Tibial artery (tissue), 4 donors: ENCODE measurements around the gene TGM6.

ENCODE experiments used
- DNase-seq, 2 donors: peaks; one replicate each; pipeline ENCODE4 v3.0.0-alpha.2; 2019
- H3K27ac ChIP-seq, 2 donors: fragments of 200-600 bp; sonication (generic) in 1 of 2; 1 replicate in 1 of 2; 2 replicates in 1 of 2; pipeline ENCODE4 v1.5.1; 2018 to 2019; ENCODE audit warnings: mild to moderate bottlenecking in 1 of 2
- H3K27me3 ChIP-seq, 2 donors: fragments of 200-600 bp; sonication (generic) in 1 of 2; one replicate each; pipeline versions ENCODE4 v1.5.1 to v1.6.0; 2016 to 2019
- H3K36me3 ChIP-seq, 3 donors: fragments of 200-600 bp; sonication (generic) in 2 of 3; one replicate each; pipeline ENCODE4 v1.5.1; 2016 to 2019; ENCODE audit warnings: mild to moderate bottlenecking in 2 of 3
- H3K4me1 ChIP-seq, 4 donors: fragments of 200-600 bp; sonication (generic) in 2 of 4; 1 replicate in 3 of 4; 2 replicates in 1 of 4; pipeline ENCODE4 v1.5.1; 2016 to 2019
- H3K4me3 ChIP-seq, 2 donors: fragments of 200-600 bp; sonication (generic) in 1 of 2; 1 replicate in 1 of 2; 2 replicates in 1 of 2; pipeline ENCODE4 v1.5.1; 2018 to 2019; ENCODE audit warnings: mild to moderate bottlenecking in 2 of 2
- H3K9me3 ChIP-seq, 3 donors: fragments of 200-600 bp; sonication (generic) in 1 of 3; one replicate each; pipeline ENCODE4 v1.5.1; 2016 to 2019
- intact Hi-C: fragments of 100-400 bp; cut with DNase I; formaldehyde crosslinking; loops from one replicate; pipeline ENCODE4 v1.15.0; 2023; ENCODE audit warnings: low total_unique reads
- TF ChIP-seq, protein P1 (sequence below), 2 experiments: fragments of 200-600 bp in 1 of 2; fragments of 450-650 bp in 1 of 2; IDR thresholded peaks; one replicate each; pipeline ENCODE4 v1.5.1; 2017 to 2019; ENCODE audit warnings: antibody characterized with exemption in 2 of 2, mild to moderate bottlenecking in 1 of 2, moderate library complexity in 1 of 2

TGM6 gene

DNA sequence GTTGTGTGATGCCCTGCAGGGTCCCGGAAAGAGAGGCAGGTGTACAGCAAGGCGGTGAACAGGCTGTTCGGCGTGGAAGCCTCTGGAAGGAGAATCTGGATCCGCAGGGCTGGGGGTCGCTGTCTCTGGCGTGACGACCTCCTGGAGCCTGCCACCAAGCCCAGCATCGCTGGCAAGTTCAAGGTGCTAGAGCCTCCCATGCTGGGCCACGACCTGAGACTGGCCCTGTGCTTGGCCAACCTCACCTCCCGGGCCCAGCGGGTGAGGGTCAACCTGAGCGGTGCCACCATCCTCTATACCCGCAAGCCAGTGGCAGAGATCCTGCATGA, 36.5 kb downstream of the TGM6 start:
- Histone ChIP-seq H3K9me3 (no peaks in the 10 kb centered on the region), H3K36me3 (no peaks in the 10 kb centered on the region), H3K4me3 (no peak overlapping the region), H3K4me1 (no peaks in the 10 kb centered on the region), H3K27me3 (no peaks in the 10 kb centered on the region), H3K27ac (no peak overlapping the region)
- intact Hi-C loops = no loop called here
- no peak for DNase-seq
- TF ChIP-seq, protein P1, sequence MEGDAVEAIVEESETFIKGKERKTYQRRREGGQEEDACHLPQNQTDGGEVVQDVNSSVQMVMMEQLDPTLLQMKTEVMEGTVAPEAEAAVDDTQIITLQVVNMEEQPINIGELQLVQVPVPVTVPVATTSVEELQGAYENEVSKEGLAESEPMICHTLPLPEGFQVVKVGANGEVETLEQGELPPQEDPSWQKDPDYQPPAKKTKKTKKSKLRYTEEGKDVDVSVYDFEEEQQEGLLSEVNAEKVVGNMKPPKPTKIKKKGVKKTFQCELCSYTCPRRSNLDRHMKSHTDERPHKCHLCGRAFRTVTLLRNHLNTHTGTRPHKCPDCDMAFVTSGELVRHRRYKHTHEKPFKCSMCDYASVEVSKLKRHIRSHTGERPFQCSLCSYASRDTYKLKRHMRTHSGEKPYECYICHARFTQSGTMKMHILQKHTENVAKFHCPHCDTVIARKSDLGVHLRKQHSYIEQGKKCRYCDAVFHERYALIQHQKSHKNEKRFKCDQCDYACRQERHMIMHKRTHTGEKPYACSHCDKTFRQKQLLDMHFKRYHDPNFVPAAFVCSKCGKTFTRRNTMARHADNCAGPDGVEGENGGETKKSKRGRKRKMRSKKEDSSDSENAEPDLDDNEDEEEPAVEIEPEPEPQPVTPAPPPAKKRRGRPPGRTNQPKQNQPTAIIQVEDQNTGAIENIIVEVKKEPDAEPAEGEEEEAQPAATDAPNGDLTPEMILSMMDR (IDR thresholded peaks at IDR 0.05) = no peak

GRCh38 chr20:2418388-2418787, 37.7 kb downstream of the TGM6 start:
- intact Hi-C loops = no loop called here
- H3K27ac ChIP-seq = no peak overlapping the region

DNA sequence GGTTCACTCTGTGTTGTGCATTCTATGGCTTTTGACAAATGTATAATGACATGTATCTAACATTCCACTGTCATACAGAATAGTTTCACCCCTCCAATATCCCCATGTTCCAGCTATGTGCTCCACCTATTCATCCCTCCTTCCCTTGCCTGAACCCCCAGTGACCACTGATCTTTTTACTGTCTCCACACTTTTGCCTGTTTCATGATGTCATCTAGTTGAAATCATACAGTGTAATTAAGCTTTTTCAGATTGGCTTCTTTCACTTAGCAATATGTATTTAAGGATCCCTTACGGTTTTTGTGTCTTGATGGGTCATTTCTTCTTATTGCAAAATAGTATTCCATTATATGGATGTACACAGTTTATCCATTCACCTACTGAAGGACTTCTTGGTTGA, 39.8 kb downstream of the TGM6 start:
- no peaks in the 10 kb centered on the region for H3K4me1 ChIP-seq
- TF ChIP-seq, protein P1 (IDR thresholded peaks at IDR 0.05) = no peak
- DNase-seq = no peak
- no peaks in the 10 kb centered on the region for H3K9me3 ChIP-seq
- intact Hi-C loops = no loop called here
- H3K27ac ChIP-seq = no peak overlapping the region
- H3K36me3 ChIP-seq = no peaks in the 10 kb centered on the region
- no peak overlapping the region for H3K4me3 ChIP-seq
- no peaks in the 10 kb centered on the region for H3K27me3 ChIP-seq

More at GRCh38 chr20:2418388-2418787, 37.7 kb downstream of the TGM6 start:
- no peaks in the 10 kb centered on the region for H3K9me3 ChIP-seq
- H3K36me3 ChIP-seq = no peaks in the 10 kb centered on the region
- no peak overlapping the region for H3K4me3 ChIP-seq
- TF ChIP-seq, protein P1 (IDR thresholded peaks at IDR 0.05) = no peak
- no peak for DNase-seq
- no peaks in the 10 kb centered on the region for H3K4me1 ChIP-seq
- no peaks in the 10 kb centered on the region for H3K27me3 ChIP-seq

- intact Hi-C loops = no loop called here
- Histone ChIP-seq H3K9me3 (no peaks in the 10 kb centered on the region), H3K4me3 (no peak overlapping the region), H3K4me1 (no peaks in the 10 kb centered on the region), H3K27ac (no peak overlapping the region), H3K36me3 (no peaks in the 10 kb centered on the region), H3K27me3 (no peaks in the 10 kb centered on the region)
- TF ChIP-seq, protein P1 (IDR thresholded peaks at IDR 0.05) = no peak
- no peak for DNase-seq
Measured at GRCh38 chr20:2421247-2421646, 40.5 kb downstream of the TGM6 start.

DNA sequence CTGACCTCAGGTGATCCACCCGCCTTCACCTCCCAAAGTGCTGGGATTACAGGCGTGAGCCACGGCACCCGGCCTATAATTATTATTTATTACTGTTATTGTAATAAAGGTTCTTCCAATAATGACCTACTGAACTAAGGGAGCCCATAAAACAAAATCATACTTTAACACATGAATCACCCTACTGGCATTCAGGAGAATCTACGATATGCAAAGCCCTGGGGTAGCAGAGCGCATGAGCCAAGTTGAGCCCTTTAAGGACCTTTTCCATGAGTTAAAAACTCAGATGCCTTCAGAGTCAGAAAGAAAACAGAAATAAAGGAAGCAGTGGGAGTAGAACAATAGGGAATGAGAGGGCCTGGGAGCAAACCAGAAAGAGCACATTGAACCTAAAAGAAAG, 48.4 kb downstream of the TGM6 start:
- no peak for DNase-seq
- H3K36me3 ChIP-seq = no peaks in the 10 kb centered on the region
- no peaks in the 10 kb centered on the region for H3K9me3 ChIP-seq
- H3K4me1 ChIP-seq = no peaks in the 10 kb centered on the region
- TF ChIP-seq, protein P1 (IDR thresholded peaks at IDR 0.05) = no peak
- H3K27ac ChIP-seq = no peak overlapping the region
- intact Hi-C loops = no loop called here
- H3K27me3 ChIP-seq = no peaks in the 10 kb centered on the region
- H3K4me3 ChIP-seq = no peak overlapping the region

DNA sequence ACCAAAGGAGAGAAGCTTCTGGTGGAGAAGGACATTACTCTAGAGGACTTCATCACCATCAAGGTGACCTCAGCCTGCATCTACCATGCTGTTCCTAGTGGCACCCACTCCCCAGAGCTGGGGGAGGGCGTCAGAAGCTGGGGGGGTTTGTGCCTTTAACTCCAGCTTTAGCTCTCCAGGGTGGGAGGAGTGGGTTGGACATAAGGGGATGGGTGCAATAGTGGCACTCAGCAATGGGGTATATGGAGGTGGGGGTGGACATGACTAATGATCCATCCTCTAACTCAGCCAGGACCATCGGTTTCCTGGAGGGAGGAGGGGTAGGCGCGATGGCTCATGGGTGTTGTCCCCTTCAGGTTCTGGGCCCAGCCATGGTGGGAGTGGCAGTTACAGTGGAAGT, 49.8 kb downstream of the TGM6 start:
- no peaks in the 10 kb centered on the region for H3K27me3 ChIP-seq
- no peak overlapping the region for H3K4me3 ChIP-seq
- no peaks in the 10 kb centered on the region for H3K36me3 ChIP-seq
- no peaks in the 10 kb centered on the region for H3K9me3 ChIP-seq
- H3K4me1 ChIP-seq = no peaks in the 10 kb centered on the region
- intact Hi-C loops = no loop called here
- H3K27ac ChIP-seq = no peak overlapping the region
- no peak for DNase-seq
- TF ChIP-seq, protein P1 (IDR thresholded peaks at IDR 0.05) = no peak
